GM23338 (cell line): ENCODE measurements around the gene GGA2. TPM values are rescaled to one million over a fixed set of nuclear protein-coding genes. Genes with fewer than 3 reads are reported as not detected.

Experiments used
- ATAC-seq: fragments of 200-7000 bp; cut with Tn5 transposase; 3 replicates; pipeline ENCODE4 v1.9.1; 2020
- DNase-seq: peaks from one replicate; pipeline ENCODE4 v3.0.0-alpha.2; 2015; ENCODE audit warnings: low spot score
- H2AFZ ChIP-seq: fragments of 200-600 bp; sonication (generic); 2 replicates; pipeline ENCODE4 v1.8.0; 2016; ENCODE audit warnings: antibody characterized with exemption, mild to moderate bottlenecking, moderate library complexity
- H3F3A ChIP-seq: fragments of 200-600 bp; sonication (generic); replicated peaks from 2 replicates; pipeline ENCODE4 v1.8.0; 2017; ENCODE audit warnings: antibody characterized with exemption, mixed run types, low read depth
- H3K27ac ChIP-seq: fragments of 200-600 bp; sonication (generic); 2 replicates; pipeline ENCODE4 v1.6.1; 2016; ENCODE audit warnings: low read depth
- H3K27me3 ChIP-seq: fragments of 200-600 bp; sonication (generic); 2 replicates; pipeline ENCODE4 v1.8.0; 2016; ENCODE audit warnings: mild to moderate bottlenecking, mixed run types, moderate library complexity; ENCODE audit not compliant: insufficient read depth
- H3K36me3 ChIP-seq: fragments of 200-600 bp; sonication (generic); 2 replicates; pipeline ENCODE4 v1.8.0; 2016; ENCODE audit warnings: mild to moderate bottlenecking; ENCODE audit not compliant: insufficient read depth
- H3K4me1 ChIP-seq: fragments of 200-600 bp; sonication (generic); 2 replicates; pipeline ENCODE4 v1.8.0; 2016; ENCODE audit warnings: mild to moderate bottlenecking, moderate library complexity; ENCODE audit not compliant: insufficient read depth
- H3K4me2 ChIP-seq: fragments of 200-600 bp; sonication (generic); 2 replicates; pipeline ENCODE4 v1.7.1; 2017; ENCODE audit warnings: mixed run types
- H3K4me3 ChIP-seq: fragments of 200-600 bp; sonication (generic); 2 replicates; pipeline ENCODE4 v1.6.1; 2016; ENCODE audit warnings: mixed run types
- H3K79me2 ChIP-seq: fragments of 200-600 bp; sonication (generic); replicated peaks from 2 replicates; pipeline ENCODE4 v1.8.0; 2017; ENCODE audit warnings: mild to moderate bottlenecking; ENCODE audit not compliant: insufficient read depth
- H3K9me2 ChIP-seq: fragments of 200-600 bp; sonication (generic); 2 replicates; pipeline ENCODE4 v1.8.0; 2017; ENCODE audit not compliant: insufficient read depth
- H4K20me1 ChIP-seq: fragments of 200-600 bp; sonication (generic); replicated peaks from 2 replicates; pipeline ENCODE4 v1.8.0; 2017; ENCODE audit warnings: mild to moderate bottlenecking; ENCODE audit not compliant: insufficient read depth
- H3K27ac Mint-ChIP-seq: 2 replicates; pipeline ENCODE4 v1.8.0; 2020; ENCODE audit warnings: inconsistent platforms, mild to moderate bottlenecking, moderate library complexity, mixed read lengths
- H3K27me3 Mint-ChIP-seq: 3 replicates; pipeline ENCODE4 v1.8.0; 2022; ENCODE audit warnings: low read depth, mild to moderate bottlenecking, moderate library complexity, mixed read lengths, inconsistent platforms; ENCODE audit not compliant: insufficient read depth, poor library complexity
- H3K36me3 Mint-ChIP-seq: 3 replicates; pipeline ENCODE4 v1.8.0; 2021; ENCODE audit warnings: low read depth, mild to moderate bottlenecking, inconsistent platforms, moderate library complexity, mixed read lengths
- H3K4me1 Mint-ChIP-seq: 3 replicates; pipeline ENCODE4 v1.8.0; 2020; ENCODE audit warnings: mild to moderate bottlenecking, inconsistent platforms, mixed read lengths
- H3K4me3 Mint-ChIP-seq: 3 replicates; pipeline ENCODE4 v1.8.0; 2021; ENCODE audit warnings: moderate library complexity, mild to moderate bottlenecking, inconsistent platforms, mixed read lengths
- H3K9me3 Mint-ChIP-seq: 3 replicates; pipeline ENCODE4 v1.8.0; 2020; ENCODE audit warnings: moderate library complexity, mild to moderate bottlenecking, inconsistent platforms, mixed read lengths
- CREB1 ChIP-seq: fragments of 250-450 bp; sonication (Bioruptor Pico); IDR thresholded peaks from 2 replicates; pipeline ENCODE4 v1.5.0; 2020; ENCODE audit warnings: low read depth, mild to moderate bottlenecking, moderate library complexity
- EZH2 ChIP-seq: fragments of 200-600 bp; sonication (generic); IDR thresholded peaks from one replicate; pipeline ENCODE4 v1.8.0; 2017; ENCODE audit warnings: antibody characterized with exemption, mild to moderate bottlenecking, low read depth; ENCODE audit not compliant: unreplicated experiment
- EZH2phosphoT487 ChIP-seq: fragments of 200-600 bp; sonication (generic); IDR thresholded peaks from one replicate; pipeline ENCODE4 v1.8.1; 2018; ENCODE audit warnings: antibody characterized with exemption; ENCODE audit not compliant: unreplicated experiment
- JUNB ChIP-seq: IDR thresholded peaks from one replicate; pipeline ENCODE4 v1.6.1; 2016; ENCODE audit warnings: antibody characterized with exemption; ENCODE audit not compliant: unreplicated experiment
- NANOG ChIP-seq: IDR thresholded peaks from 2 replicates; pipeline ENCODE4 v1.6.1; 2016; ENCODE audit warnings: antibody characterized with exemption, borderline replicate concordance
- POLR2AphosphoS5 ChIP-seq: IDR thresholded peaks from 2 replicates; pipeline ENCODE4 v1.6.1; 2016; ENCODE audit warnings: antibody characterized with exemption, low read depth
- STAT1 ChIP-seq: IDR thresholded peaks from one replicate; pipeline ENCODE4 v1.6.1; 2016; ENCODE audit warnings: antibody characterized with exemption; ENCODE audit not compliant: unreplicated experiment
- ZNF114 ChIP-seq: fragments of 250-450 bp; sonication (Bioruptor Pico); IDR thresholded peaks from 2 replicates; pipeline ENCODE4 v1.5.0; 2020; ENCODE audit warnings: mild to moderate bottlenecking, moderate library complexity
- ZNF331 ChIP-seq: fragments of 250-450 bp; sonication (Bioruptor Pico); IDR thresholded peaks from 2 replicates; pipeline ENCODE4 v1.5.0; 2020; ENCODE audit warnings: low read depth, mild to moderate bottlenecking, moderate library complexity
- polyA plus RNA-seq: library from polyadenylated mRNA; unstranded; fragments of >200 nt; fragmentation: Nextera tagmentation; extraction: Ambion mirVana; gene quantifications from 2 replicates; pipeline ENCODE4 v1.2.1, GENCODE V29; 2016
- total RNA-seq: library from RNA; depleted of rRNA; stranded (reverse); fragments of >200 nt; shearing (Covaris generic); gene quantifications from 2 replicates; pipeline ENCODE4 v1.2.3, GENCODE V29; 2014
- TF ChIP-seq, protein P1 (sequence below): IDR thresholded peaks from one replicate; pipeline ENCODE4 v1.6.1; 2018; ENCODE audit warnings: antibody characterized with exemption; ENCODE audit not compliant: unreplicated experiment
- TF ChIP-seq, protein P2 (sequence below): IDR thresholded peaks from 2 replicates; pipeline ENCODE4 v1.6.1; 2016; ENCODE audit warnings: antibody characterized with exemption
- TF ChIP-seq, protein P3 (sequence below): fragments of 250-450 bp; sonication (Bioruptor Pico); IDR thresholded peaks from 2 replicates; pipeline ENCODE4 v1.5.0; 2020; ENCODE audit warnings: mild to moderate bottlenecking, moderate library complexity
- TF ChIP-seq, protein P4 (sequence below), 2 experiments: fragments of 200-600 bp in 1 of 2; sonication (generic) in 1 of 2; conservative IDR thresholded peaks; 2 replicates each; pipeline versions ENCODE4 v1.5.1 to v1.6.1; 2016 to 2017; ENCODE audit warnings: antibody characterized with exemption in 2 of 2, low read depth in 2 of 2, mild to moderate bottlenecking in 2 of 2, moderate library complexity in 1 of 2

The GGA2 gene
- total and polyA plus RNA-seq, 2 experiments from 2014 or later: 40.3 to 76.6 TPM

DNA sequence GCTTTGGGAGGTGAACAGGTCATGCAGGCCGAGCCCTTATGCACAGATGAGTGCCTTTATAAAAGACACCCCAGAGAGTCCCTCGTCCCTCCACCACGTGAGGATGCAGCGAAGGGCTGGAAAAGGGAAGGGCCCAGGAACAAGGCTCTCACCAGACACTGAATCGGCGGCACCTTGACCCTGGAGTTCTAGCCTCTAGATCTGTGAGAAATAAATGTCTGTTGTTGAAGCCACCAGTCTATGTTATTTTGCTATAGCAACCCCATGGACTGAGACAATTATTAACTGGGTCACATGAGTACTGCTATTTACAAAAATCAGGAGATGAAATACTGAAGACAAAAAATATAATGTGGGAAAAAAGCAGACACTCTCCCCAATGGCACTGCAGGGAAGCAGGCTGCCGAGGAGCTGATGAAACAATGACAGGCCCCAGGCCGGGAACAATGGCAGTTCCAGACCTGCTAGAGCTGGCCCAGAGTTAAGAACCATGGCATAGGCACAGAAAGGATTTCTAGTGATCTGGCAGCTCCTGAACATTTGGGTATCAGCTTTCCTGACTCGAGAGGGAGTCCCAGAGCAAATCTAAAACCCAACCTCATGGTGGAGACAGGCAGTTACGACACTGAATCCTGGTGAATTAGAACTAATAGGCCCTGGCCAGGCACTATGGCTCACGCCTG lies 17.8 kb upstream of the GGA2 start:
- peaks cover 8% of the 10 kb centered on the region; the same call in 1 of the 2 replicates for H4K20me1 ChIP-seq
- Mint-ChIP-seq H3K4me3 (no peak overlapping the region), H3K36me3 (peaks cover 66% of the 10 kb centered on the region), H3K27ac (no peak overlapping the region), H3K9me3 (no peaks in the 10 kb centered on the region), H3K4me1 (no peaks in the 10 kb centered on the region), H3K27me3 (no peaks in the 10 kb centered on the region)
- no peak overlapping the region for H3K4me3 ChIP-seq
- no peak overlapping the region for H3K27ac ChIP-seq
- peaks cover 48% of the 10 kb centered on the region for H3K36me3 ChIP-seq
- no peaks in the 10 kb centered on the region for H3K79me2 ChIP-seq
- no peaks in the 10 kb centered on the region for H3K9me2 ChIP-seq
- H3K4me2 ChIP-seq: no peak overlapping the region
- TF ChIP-seq ZNF331 (CRISPR knock-in tag) (no peak), POLR2AphosphoS5 (no peak), NANOG (no peak), CREB1 (CRISPR knock-in tag) (no peak), EZH2phosphoT487 (no peak), EZH2 (no peak), JUNB (no peak), STAT1 (no peak), ZNF114 (no peak)
- TF ChIP-seq, protein P1, sequence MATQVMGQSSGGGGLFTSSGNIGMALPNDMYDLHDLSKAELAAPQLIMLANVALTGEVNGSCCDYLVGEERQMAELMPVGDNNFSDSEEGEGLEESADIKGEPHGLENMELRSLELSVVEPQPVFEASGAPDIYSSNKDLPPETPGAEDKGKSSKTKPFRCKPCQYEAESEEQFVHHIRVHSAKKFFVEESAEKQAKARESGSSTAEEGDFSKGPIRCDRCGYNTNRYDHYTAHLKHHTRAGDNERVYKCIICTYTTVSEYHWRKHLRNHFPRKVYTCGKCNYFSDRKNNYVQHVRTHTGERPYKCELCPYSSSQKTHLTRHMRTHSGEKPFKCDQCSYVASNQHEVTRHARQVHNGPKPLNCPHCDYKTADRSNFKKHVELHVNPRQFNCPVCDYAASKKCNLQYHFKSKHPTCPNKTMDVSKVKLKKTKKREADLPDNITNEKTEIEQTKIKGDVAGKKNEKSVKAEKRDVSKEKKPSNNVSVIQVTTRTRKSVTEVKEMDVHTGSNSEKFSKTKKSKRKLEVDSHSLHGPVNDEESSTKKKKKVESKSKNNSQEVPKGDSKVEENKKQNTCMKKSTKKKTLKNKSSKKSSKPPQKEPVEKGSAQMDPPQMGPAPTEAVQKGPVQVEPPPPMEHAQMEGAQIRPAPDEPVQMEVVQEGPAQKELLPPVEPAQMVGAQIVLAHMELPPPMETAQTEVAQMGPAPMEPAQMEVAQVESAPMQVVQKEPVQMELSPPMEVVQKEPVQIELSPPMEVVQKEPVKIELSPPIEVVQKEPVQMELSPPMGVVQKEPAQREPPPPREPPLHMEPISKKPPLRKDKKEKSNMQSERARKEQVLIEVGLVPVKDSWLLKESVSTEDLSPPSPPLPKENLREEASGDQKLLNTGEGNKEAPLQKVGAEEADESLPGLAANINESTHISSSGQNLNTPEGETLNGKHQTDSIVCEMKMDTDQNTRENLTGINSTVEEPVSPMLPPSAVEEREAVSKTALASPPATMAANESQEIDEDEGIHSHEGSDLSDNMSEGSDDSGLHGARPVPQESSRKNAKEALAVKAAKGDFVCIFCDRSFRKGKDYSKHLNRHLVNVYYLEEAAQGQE: no peak
- TF ChIP-seq, protein P2, sequence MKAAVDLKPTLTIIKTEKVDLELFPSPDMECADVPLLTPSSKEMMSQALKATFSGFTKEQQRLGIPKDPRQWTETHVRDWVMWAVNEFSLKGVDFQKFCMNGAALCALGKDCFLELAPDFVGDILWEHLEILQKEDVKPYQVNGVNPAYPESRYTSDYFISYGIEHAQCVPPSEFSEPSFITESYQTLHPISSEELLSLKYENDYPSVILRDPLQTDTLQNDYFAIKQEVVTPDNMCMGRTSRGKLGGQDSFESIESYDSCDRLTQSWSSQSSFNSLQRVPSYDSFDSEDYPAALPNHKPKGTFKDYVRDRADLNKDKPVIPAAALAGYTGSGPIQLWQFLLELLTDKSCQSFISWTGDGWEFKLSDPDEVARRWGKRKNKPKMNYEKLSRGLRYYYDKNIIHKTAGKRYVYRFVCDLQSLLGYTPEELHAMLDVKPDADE: no peak
- TF ChIP-seq, protein P3, sequence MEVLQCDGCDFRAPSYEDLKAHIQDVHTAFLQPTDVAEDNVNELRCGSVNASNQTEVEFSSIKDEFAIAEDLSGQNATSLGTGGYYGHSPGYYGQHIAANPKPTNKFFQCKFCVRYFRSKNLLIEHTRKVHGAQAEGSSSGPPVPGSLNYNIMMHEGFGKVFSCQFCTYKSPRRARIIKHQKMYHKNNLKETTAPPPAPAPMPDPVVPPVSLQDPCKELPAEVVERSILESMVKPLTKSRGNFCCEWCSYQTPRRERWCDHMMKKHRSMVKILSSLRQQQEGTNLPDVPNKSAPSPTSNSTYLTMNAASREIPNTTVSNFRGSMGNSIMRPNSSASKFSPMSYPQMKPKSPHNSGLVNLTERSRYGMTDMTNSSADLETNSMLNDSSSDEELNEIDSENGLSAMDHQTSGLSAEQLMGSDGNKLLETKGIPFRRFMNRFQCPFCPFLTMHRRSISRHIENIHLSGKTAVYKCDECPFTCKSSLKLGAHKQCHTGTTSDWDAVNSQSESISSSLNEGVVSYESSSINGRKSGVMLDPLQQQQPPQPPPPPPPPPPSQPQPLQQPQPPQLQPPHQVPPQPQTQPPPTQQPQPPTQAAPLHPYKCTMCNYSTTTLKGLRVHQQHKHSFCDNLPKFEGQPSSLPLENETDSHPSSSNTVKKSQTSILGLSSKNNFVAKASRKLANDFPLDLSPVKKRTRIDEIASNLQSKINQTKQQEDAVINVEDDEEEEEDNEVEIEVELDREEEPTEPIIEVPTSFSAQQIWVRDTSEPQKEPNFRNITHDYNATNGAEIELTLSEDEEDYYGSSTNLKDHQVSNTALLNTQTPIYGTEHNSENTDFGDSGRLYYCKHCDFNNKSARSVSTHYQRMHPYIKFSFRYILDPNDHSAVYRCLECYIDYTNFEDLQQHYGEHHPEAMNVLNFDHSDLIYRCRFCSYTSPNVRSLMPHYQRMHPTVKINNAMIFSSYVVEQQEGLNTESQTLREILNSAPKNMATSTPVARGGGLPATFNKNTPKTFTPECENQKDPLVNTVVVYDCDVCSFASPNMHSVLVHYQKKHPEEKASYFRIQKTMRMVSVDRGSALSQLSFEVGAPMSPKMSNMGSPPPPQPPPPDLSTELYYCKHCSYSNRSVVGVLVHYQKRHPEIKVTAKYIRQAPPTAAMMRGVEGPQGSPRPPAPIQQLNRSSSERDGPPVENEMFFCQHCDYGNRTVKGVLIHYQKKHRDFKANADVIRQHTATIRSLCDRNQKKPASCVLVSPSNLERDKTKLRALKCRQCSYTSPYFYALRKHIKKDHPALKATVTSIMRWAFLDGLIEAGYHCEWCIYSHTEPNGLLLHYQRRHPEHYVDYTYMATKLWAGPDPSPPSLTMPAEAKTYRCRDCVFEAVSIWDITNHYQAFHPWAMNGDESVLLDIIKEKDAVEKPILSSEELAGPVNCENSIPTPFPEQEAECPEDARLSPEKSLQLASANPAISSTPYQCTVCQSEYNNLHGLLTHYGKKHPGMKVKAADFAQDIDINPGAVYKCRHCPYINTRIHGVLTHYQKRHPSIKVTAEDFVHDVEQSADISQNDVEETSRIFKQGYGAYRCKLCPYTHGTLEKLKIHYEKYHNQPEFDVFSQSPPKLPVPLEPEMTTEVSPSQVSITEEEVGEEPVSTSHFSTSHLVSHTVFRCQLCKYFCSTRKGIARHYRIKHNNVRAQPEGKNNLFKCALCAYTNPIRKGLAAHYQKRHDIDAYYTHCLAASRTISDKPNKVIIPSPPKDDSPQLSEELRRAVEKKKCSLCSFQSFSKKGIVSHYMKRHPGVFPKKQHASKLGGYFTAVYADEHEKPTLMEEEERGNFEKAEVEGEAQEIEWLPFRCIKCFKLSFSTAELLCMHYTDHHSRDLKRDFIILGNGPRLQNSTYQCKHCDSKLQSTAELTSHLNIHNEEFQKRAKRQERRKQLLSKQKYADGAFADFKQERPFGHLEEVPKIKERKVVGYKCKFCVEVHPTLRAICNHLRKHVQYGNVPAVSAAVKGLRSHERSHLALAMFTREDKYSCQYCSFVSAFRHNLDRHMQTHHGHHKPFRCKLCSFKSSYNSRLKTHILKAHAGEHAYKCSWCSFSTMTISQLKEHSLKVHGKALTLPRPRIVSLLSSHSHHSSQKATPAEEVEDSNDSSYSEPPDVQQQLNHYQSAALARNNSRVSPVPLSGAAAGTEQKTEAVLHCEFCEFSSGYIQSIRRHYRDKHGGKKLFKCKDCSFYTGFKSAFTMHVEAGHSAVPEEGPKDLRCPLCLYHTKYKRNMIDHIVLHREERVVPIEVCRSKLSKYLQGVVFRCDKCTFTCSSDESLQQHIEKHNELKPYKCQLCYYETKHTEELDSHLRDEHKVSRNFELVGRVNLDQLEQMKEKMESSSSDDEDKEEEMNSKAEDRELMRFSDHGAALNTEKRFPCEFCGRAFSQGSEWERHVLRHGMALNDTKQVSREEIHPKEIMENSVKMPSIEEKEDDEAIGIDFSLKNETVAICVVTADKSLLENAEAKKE: no peak
- TF ChIP-seq, protein P4, sequence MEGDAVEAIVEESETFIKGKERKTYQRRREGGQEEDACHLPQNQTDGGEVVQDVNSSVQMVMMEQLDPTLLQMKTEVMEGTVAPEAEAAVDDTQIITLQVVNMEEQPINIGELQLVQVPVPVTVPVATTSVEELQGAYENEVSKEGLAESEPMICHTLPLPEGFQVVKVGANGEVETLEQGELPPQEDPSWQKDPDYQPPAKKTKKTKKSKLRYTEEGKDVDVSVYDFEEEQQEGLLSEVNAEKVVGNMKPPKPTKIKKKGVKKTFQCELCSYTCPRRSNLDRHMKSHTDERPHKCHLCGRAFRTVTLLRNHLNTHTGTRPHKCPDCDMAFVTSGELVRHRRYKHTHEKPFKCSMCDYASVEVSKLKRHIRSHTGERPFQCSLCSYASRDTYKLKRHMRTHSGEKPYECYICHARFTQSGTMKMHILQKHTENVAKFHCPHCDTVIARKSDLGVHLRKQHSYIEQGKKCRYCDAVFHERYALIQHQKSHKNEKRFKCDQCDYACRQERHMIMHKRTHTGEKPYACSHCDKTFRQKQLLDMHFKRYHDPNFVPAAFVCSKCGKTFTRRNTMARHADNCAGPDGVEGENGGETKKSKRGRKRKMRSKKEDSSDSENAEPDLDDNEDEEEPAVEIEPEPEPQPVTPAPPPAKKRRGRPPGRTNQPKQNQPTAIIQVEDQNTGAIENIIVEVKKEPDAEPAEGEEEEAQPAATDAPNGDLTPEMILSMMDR (conservative IDR thresholded peaks at IDR 0.05; ENCODE audit: low read depth in 2 of 2): no peak
- ATAC-seq (no peak), DNase-seq (no peak)
- H2AFZ ChIP-seq: no peak overlapping the region
- H3F3A ChIP-seq: no peaks in the 10 kb centered on the region
- H3K27me3 ChIP-seq: no peaks in the 10 kb centered on the region
- H3K4me1 ChIP-seq: no peaks in the 10 kb centered on the region
